Measurements from ENCODE around the gene CRB1. TPM values are rescaled to one million over a fixed set of nuclear protein-coding genes. Genes with fewer than 3 reads are reported as not detected.

Gene CRB1
- total RNA-seq, 1 experiment from 2014 or later: 0.16 TPM

- DNase-seq (ENCODE audit: low read depth, low spot score): no peak
- in situ Hi-C loops (cut with HindIII; ENCODE audit: low pct_unique_long_range_greater_than_20kb, low sequenced_read_pairs): no loop called here
These were observed 17.6 kb downstream of the CRB1 start for GRCh38 chr1:197285526-197286205.

GRCh38 chr1:197286634-197287033 lies 18.6 kb downstream of the CRB1 start:
- in situ Hi-C loops (cut with HindIII; ENCODE audit: low pct_unique_long_range_greater_than_20kb, low sequenced_read_pairs): no loop called here
- no peak for DNase-seq (ENCODE audit: low read depth, low spot score)

GRCh38 chr1:197287863-197288262 lies 19.8 kb downstream of the CRB1 start:
- no peak for DNase-seq (ENCODE audit: low read depth, low spot score)
- in situ Hi-C loops (cut with HindIII; ENCODE audit: low pct_unique_long_range_greater_than_20kb, low sequenced_read_pairs): no loop called here

- in situ Hi-C loops (cut with HindIII; ENCODE audit: low pct_unique_long_range_greater_than_20kb, low sequenced_read_pairs): no loop called here
- no peak for DNase-seq (ENCODE audit: low read depth, low spot score)
These were observed 34.7 kb downstream of the CRB1 start for GRCh38 chr1:197302775-197303174.

- DNase-seq (ENCODE audit: low read depth, low spot score): no peak
- in situ Hi-C loops (cut with HindIII; ENCODE audit: low pct_unique_long_range_greater_than_20kb, low sequenced_read_pairs): no loop called here
These were observed 35.4 kb downstream of the CRB1 start for GRCh38 chr1:197303463-197303862.

- in situ Hi-C loops (cut with HindIII; ENCODE audit: low pct_unique_long_range_greater_than_20kb, low sequenced_read_pairs): no loop called here
- no peak for DNase-seq (ENCODE audit: low read depth, low spot score)
These were observed 36.7 kb downstream of the CRB1 start for GRCh38 chr1:197304638-197305200.

GRCh38 chr1:197305925-197306324 lies 37.9 kb downstream of the CRB1 start:
- in situ Hi-C loops (cut with HindIII; ENCODE audit: low pct_unique_long_range_greater_than_20kb, low sequenced_read_pairs): no loop called here
- no peak for DNase-seq (ENCODE audit: low read depth, low spot score)

- in situ Hi-C loops (cut with HindIII; ENCODE audit: low pct_unique_long_range_greater_than_20kb, low sequenced_read_pairs): no loop called here
- DNase-seq (ENCODE audit: low read depth, low spot score): no peak
These were observed 38.5 kb downstream of the CRB1 start for GRCh38 chr1:197306381-197307062.

- in situ Hi-C loops (cut with HindIII; ENCODE audit: low pct_unique_long_range_greater_than_20kb, low sequenced_read_pairs): no loop called here
- DNase-seq (ENCODE audit: low read depth, low spot score): no peak
These were observed 39.1 kb downstream of the CRB1 start for GRCh38 chr1:197307136-197307535.

- in situ Hi-C loops (cut with HindIII; ENCODE audit: low pct_unique_long_range_greater_than_20kb, low sequenced_read_pairs): no loop called here
- DNase-seq (ENCODE audit: low read depth, low spot score): no peak
These were observed 39.5 kb downstream of the CRB1 start for GRCh38 chr1:197307551-197307950.

- DNase-seq (ENCODE audit: low read depth, low spot score): no peak
- in situ Hi-C loops (cut with HindIII; ENCODE audit: low pct_unique_long_range_greater_than_20kb, low sequenced_read_pairs): no loop called here
These were observed 43.0 kb downstream of the CRB1 start for GRCh38 chr1:197311081-197311480.

- no peak for DNase-seq (ENCODE audit: low read depth, low spot score)
- in situ Hi-C loops (cut with HindIII; ENCODE audit: low pct_unique_long_range_greater_than_20kb, low sequenced_read_pairs): no loop called here
These were observed 44.1 kb downstream of the CRB1 start for GRCh38 chr1:197312163-197312562.

GRCh38 chr1:197313713-197314112 lies 45.7 kb downstream of the CRB1 start:
- in situ Hi-C loops (cut with HindIII; ENCODE audit: low pct_unique_long_range_greater_than_20kb, low sequenced_read_pairs): no loop called here
- no peak for DNase-seq (ENCODE audit: low read depth, low spot score)

GRCh38 chr1:197314682-197315081 lies 46.6 kb downstream of the CRB1 start:
- DNase-seq (ENCODE audit: low read depth, low spot score): peak; percentile 70
- in situ Hi-C loops (cut with HindIII; ENCODE audit: low pct_unique_long_range_greater_than_20kb, low sequenced_read_pairs): no loop called here

GRCh38 chr1:197319631-197320030 lies 51.6 kb downstream of the CRB1 start:
- DNase-seq (ENCODE audit: low read depth, low spot score): no peak
- in situ Hi-C loops (cut with HindIII; ENCODE audit: low pct_unique_long_range_greater_than_20kb, low sequenced_read_pairs): no loop called here

- DNase-seq (ENCODE audit: low read depth, low spot score): peak; percentile 23
These were observed 53.0 kb downstream of the CRB1 start for GRCh38 chr1:197320991-197321531.

GRCh38 chr1:197321811-197322210 lies 53.8 kb downstream of the CRB1 start:
- in situ Hi-C loops (cut with HindIII; ENCODE audit: low pct_unique_long_range_greater_than_20kb, low sequenced_read_pairs): no loop called here
- DNase-seq (ENCODE audit: low read depth, low spot score): no peak

More at GRCh38 chr1:197320991-197321531, 53.0 kb downstream of the CRB1 start:
- in situ Hi-C loops (cut with HindIII; ENCODE audit: low pct_unique_long_range_greater_than_20kb, low sequenced_read_pairs): no loop called here

GRCh38 chr1:197327776-197328364 lies 59.8 kb downstream of the CRB1 start:
- in situ Hi-C loops (cut with HindIII; ENCODE audit: low pct_unique_long_range_greater_than_20kb, low sequenced_read_pairs): no loop called here
- peak; percentile 33 for DNase-seq (ENCODE audit: low read depth, low spot score)

Measured in SK-MEL-5 (cell line).